Uterus (tissue), 4 donors: ENCODE data around the gene DNAJC16. TPM values are rescaled to one million over a fixed set of nuclear protein-coding genes. Genes with fewer than 3 reads are reported as not detected.

Experiments used
- DNase-seq, 2 donors: peaks; one replicate each; pipeline ENCODE4 v3.0.0-alpha.2; 2019 to 2020
- H3K27ac ChIP-seq, 2 donors: fragments of 200-600 bp; sonication (generic); 1 replicate in 1 of 2; 2 replicates in 1 of 2; pipeline ENCODE4 v1.5.1; 2016 to 2018
- H3K27me3 ChIP-seq, 2 donors: fragments of 200-600 bp; sonication (generic); one replicate each; pipeline ENCODE4 v1.5.1; 2018 to 2019; ENCODE audit warnings: control low read depth in 1 of 2
- H3K36me3 ChIP-seq, 2 donors: fragments of 200-600 bp; sonication (generic); one replicate each; pipeline ENCODE4 v1.5.1; 2019; ENCODE audit warnings: control low read depth in 1 of 2
- H3K4me1 ChIP-seq, 2 donors: fragments of 200-600 bp; sonication (generic); one replicate each; pipeline ENCODE4 v1.5.1; 2018 to 2019; ENCODE audit warnings: control low read depth in 1 of 2
- H3K4me3 ChIP-seq, 2 donors: fragments of 200-600 bp; sonication (generic); 1 replicate in 1 of 2; 2 replicates in 1 of 2; pipeline ENCODE4 v1.5.1; 2018 to 2019; ENCODE audit warnings: mild to moderate bottlenecking in 1 of 2
- H3K9me3 ChIP-seq, 2 donors: fragments of 200-600 bp; sonication (generic); one replicate each; pipeline ENCODE4 v1.5.1; 2019; ENCODE audit warnings: control low read depth in 1 of 2
- CTCF ChIP-seq, 4 experiments: fragments of 200-600 bp in 2 of 4; fragments of 450-650 bp in 2 of 4; sonication (generic) in 2 of 4; IDR thresholded peaks; one replicate each; pipeline ENCODE4 v1.5.1; 2016 to 2019; ENCODE audit warnings: antibody characterized with exemption in 4 of 4, mild to moderate bottlenecking in 2 of 4, moderate library complexity in 1 of 4
- POLR2A ChIP-seq, 2 donors: fragments of 450-650 bp; IDR thresholded peaks; one replicate each; pipeline ENCODE4 v1.6.1; 2016; ENCODE audit warnings: antibody characterized with exemption in 2 of 2, mild to moderate bottlenecking in 1 of 2, moderate library complexity in 1 of 2
- intact Hi-C: fragments of 100-400 bp; cut with DNase I; formaldehyde crosslinking; loops from one replicate; pipeline ENCODE4 v1.15.1; 2023; ENCODE audit warnings: low total_unique reads
- total RNA-seq, 4 donors: library from RNA; depleted of rRNA in 3 of 4; stranded (reverse); fragments of >200 nt in 3 of 4; gene quantifications; one replicate each; pipeline versions ENCODE4 v1.1.0 to v1.2.4, GENCODE V29; 2014 to 2023
- donor health status: DM: yes; HTN: yes; CAD: no.

The DNAJC16 gene
- total RNA-seq, 4 donors from 2014 or later = 8.8 to 32.4 (median 27.5) TPM

GRCh38 chr1:15578921-15579682 lies 52.5 kb downstream of the DNAJC16 start:
- H3K27ac ChIP-seq = peak overlapping the region in 1 of 2 donors; percentile 3

DNA sequence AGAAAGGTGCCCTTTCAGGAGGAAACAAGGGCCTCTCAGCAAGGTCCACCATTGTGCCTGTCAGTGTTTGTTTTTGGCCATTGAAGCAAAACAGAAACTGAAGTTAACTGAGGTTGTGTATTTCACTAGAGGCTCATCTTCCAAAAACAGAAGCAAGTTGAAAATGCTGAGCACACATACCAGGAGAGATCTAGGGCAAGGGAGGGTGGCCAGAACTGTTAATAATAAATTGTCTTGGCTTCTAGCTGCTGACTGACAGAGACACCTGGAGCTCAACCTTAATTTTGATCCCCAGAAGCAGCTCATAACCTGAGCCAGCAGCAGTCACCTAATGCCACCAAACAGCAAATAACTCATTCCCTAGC lies 53.0 kb downstream of the DNAJC16 start:
- intact Hi-C loops = no loop called here
- H3K4me3 ChIP-seq = no peak overlapping the region
- H3K9me3 ChIP-seq = no peaks in the 10 kb centered on the region
- DNase-seq = no peak
- no peak overlapping the region for H3K27ac ChIP-seq
- no peak for TF ChIP-seq POLR2A (IDR thresholded peaks at IDR 0.05)
- TF ChIP-seq CTCF (IDR thresholded peaks at IDR 0.05) = no peak
- no peaks in the 10 kb centered on the region for H3K27me3 ChIP-seq
- H3K4me1 ChIP-seq = no peaks in the 10 kb centered on the region
- no peaks in the 10 kb centered on the region for H3K36me3 ChIP-seq

More at GRCh38 chr1:15578921-15579682, 52.5 kb downstream of the DNAJC16 start:
- Histone ChIP-seq H3K36me3 (no peaks in the 10 kb centered on the region), H3K4me1 (no peaks in the 10 kb centered on the region), H3K27me3 (no peaks in the 10 kb centered on the region), H3K4me3 (no peak overlapping the region), H3K9me3 (no peaks in the 10 kb centered on the region)
- TF ChIP-seq POLR2A (IDR thresholded peaks at IDR 0.05) = no peak
- TF ChIP-seq CTCF (IDR thresholded peaks at IDR 0.05) = no peak
- no peak for DNase-seq
- intact Hi-C loops = no loop called here

- no peak overlapping the region for H3K4me3 ChIP-seq
- no peak for TF ChIP-seq POLR2A (IDR thresholded peaks at IDR 0.05)
- no peak for TF ChIP-seq CTCF (IDR thresholded peaks at IDR 0.05)
- H3K9me3 ChIP-seq = no peaks in the 10 kb centered on the region
- H3K27me3 ChIP-seq = no peaks in the 10 kb centered on the region
- no peaks in the 10 kb centered on the region for H3K36me3 ChIP-seq
- H3K27ac ChIP-seq = no peak overlapping the region
- H3K4me1 ChIP-seq = no peaks in the 10 kb centered on the region
- intact Hi-C loops = no loop called here
- DNase-seq = no peak
These were observed 56.5 kb downstream of the DNAJC16 start for GRCh38 chr1:15583016-15583706.

DNA sequence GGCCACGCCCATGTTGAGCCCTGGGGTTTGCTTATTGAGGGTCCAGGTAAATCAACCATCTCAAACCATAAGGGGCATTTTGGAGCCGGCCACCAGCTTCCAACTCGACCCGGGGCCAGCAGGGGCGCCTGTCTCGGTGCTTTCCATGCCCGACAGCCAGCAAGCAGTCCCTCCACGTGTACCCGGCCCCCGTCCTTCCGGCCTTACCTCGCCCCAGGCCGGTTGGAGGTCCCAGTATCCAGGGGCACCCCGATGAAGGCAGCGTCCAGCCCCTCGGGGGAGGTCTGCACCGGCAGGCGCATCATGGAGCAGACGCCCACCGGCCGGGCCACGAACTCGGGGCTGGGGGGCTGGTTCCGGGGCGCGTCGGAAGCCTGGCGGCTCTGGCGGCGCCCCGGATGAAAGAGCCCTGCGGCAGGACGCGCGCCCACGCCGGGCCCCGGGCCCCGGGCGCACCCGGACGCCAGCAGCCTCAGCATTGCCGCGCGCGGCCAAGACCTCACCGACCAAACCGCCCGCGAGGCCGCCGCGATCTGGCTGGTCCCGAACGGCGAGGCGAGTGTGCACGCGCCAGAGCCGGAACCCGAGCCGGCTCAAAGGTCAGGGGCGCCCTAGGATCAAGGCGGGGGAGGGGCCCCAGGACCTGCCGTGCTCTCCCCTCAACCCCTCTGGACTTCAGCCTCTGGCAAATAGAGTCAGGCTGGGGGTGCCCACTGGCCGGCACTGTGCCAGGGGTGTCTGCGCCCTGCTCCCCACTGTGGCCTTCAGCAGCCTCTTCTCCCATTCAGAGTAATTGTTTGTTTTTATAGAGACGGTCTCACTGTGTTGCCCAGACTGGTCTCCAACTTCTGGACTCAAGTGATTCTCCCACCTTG lies 58.1 kb downstream of the DNAJC16 start, which contains the start of gene AGMAT:
Gene AGMAT, minus strand, starts transcription at position 563 of the 875 bp plus-strand sequence. Its CDS starts 84 bp downstream, at position 479.
- Histone ChIP-seq H3K27me3 (no peaks in the 10 kb centered on the region), H3K9me3 (no peaks in the 10 kb centered on the region), H3K27ac (no peak within 1 kb of the TSS), H3K4me3 (peak within 1 kb of the TSS; percentile 4 to 39), H3K4me1 (no peaks in the 10 kb centered on the region), H3K36me3 (no peaks in the 10 kb centered on the region)
- intact Hi-C loops = no loop called here
- TF ChIP-seq POLR2A (IDR thresholded peaks at IDR 0.05) = no peak
- no peak for TF ChIP-seq CTCF (IDR thresholded peaks at IDR 0.05)
- DNase-seq = peak in 1 of 2 donors; percentile 22
